Urinary bladder (tissue), 4 donors: ENCODE results near the gene PEX26. TPM values are rescaled to one million over a fixed set of nuclear protein-coding genes. Genes with fewer than 3 reads are reported as not detected.
A peak's percentile ranks its signal among the peaks of the same experiment; 100 is the strongest.
"Not testable (repeated sequence)": the region's sequence is repeated elsewhere in the genome, so short reads cannot be mapped to it uniquely, and the experiment has no call there.

Experiments used
- DNase-seq: peaks from one replicate; pipeline ENCODE4 v3.0.0-alpha.2; 2015; ENCODE audit errors: extremely low spot score
- H3K27ac ChIP-seq: one replicate; pipeline ENCODE4 v1.5.1; 2013; ENCODE audit warnings: low read depth, mild to moderate bottlenecking, moderate library complexity
- H3K36me3 ChIP-seq: one replicate; pipeline ENCODE4 v1.6.1; 2013; ENCODE audit warnings: mild to moderate bottlenecking, moderate library complexity; ENCODE audit not compliant: insufficient read depth
- H3K4me1 ChIP-seq: one replicate; pipeline ENCODE4 v1.6.1; 2013; ENCODE audit warnings: mild to moderate bottlenecking, moderate library complexity; ENCODE audit not compliant: insufficient read depth
- H3K4me3 ChIP-seq: one replicate; pipeline ENCODE4 v1.5.1; 2013; ENCODE audit warnings: low read depth, low read length
- WGBS: extraction: QIAGEN DNeasy Blood & Tissue Kit; methylation state at CpG from one replicate; pipeline ENCODE4 v1.1.7; 2013; 5-methylcytosine and 5-hydroxymethylcytosine counted together
- polyA plus RNA-seq: library from polyadenylated mRNA; stranded (reverse); fragments of 200-250 nt; gene quantifications from one replicate; pipeline ENCODE4 v1.2.3, GENCODE V29; 2013
- total RNA-seq: library from RNA; depleted of rRNA; stranded (reverse); fragments of >200 nt; gene quantifications from one replicate; pipeline ENCODE4 v1.2.3, GENCODE V29; 2014
- donor health status: healthy with polysubstance abuse.
- donor health status: healthy.

PEX26 gene
- total and polyA plus RNA-seq, 2 donors: 11.9 to 17.5 TPM

DNA sequence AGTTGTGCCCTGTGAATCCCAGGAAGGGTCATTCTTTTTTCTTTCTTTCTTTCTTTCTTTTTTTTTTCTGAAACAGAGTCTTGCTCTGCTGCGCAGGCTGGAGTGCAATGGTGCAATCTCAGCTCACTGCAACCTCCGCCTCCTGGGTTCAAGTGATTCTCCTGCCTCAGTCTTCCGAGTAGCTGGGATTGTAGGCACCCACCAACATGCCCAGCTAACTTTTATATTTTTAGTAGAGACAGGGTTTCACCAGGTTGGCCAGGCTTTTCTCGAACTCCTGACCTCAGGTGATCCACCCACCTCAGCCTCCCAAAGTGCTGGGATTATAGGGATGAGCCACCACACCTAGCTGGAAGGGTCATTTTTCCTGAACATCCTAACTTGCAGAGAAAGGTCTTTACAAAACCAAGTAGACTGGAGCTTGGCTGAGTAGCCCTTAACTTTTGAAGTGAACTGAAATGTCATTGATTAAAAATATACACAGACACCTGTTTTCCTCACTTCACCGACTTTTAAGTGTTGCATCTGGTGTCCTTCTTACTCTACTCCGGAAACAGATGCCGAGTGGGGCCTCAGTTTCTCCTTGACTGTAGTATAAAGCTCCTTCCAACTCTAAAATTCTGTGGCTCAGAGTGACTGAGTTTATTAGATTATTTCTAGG lies 6.4 kb upstream of the PEX26 start:
- WGBS: 88% methylated on average over 7 of the region's 7 CpGs
- not testable (repeated sequence) for H3K36me3 ChIP-seq, H3K27ac ChIP-seq, H3K4me3 ChIP-seq, DNase-seq, H3K4me1 ChIP-seq

- Histone ChIP-seq H3K4me1 (no peaks in the 10 kb centered on the region), H3K36me3 (no peaks in the 10 kb centered on the region), H3K4me3 (no peak overlapping the region), H3K27ac (no peak overlapping the region)
- DNase-seq: no peak
- 90% methylated on average over 1 of the region's 1 CpG for WGBS
These were observed 5.9 kb upstream of the PEX26 start for GRCh38 chr22:18071968-18072310.

- no peaks in the 10 kb centered on the region for H3K4me1 ChIP-seq
- H3K4me3 ChIP-seq: no peak overlapping the region
- WGBS: 84% methylated on average over 2 of the region's 2 CpGs
- DNase-seq: no peak
- H3K27ac ChIP-seq: no peak overlapping the region
- no peaks in the 10 kb centered on the region for H3K36me3 ChIP-seq
These were observed 4.3 kb upstream of the PEX26 start for GRCh38 chr22:18073467-18073866.

DNA sequence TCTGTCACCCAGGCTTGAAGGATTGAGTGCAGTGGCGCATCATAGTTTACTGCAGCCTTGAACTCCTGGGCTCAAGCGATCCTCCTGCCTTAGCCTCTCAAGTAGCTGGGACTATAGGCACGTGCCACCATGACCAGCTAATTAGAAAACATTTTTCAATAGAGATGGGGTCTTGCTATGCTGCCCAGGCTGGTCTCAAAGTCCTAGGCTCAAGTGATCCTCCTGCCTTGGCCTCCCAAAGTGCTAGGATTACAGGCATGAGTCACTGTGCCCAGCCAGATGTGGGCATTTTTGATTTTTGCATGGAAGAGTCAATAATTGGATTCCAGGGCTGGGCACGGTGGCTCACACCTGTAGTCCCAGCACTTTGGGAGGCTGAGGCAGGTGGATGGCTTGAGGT lies 3.9 kb upstream of the PEX26 start:
- 89% methylated on average over 4 of the region's 4 CpGs for WGBS

DNA sequence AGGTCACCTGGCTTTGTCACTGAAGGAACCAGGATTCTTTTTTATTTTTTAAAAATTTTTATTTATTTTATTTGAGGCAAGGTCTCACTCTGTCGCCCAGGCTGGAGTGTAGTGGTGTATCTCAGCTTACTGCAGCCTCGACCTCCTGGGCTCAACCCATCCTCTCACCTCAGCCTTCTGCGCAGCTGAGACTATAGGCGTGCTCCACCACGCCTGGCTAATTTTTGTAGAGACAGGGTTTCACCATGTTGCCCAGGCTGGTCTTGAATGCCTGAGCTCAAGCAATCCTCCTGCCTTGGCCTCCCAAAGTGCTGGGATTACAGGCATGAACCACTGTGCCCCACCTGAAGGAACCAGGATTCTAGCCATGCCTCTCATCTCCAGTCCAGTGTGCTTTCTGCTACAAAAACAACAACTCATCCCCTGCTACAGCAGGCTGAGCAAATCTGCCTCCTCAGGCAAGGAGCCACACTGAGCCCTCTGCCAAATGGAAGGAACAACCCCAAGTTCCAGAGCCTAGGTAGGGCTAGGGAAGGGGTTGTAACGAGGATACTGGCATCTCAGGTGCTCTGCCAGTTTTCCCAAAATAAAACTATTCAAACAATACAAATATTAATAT lies 2.6 kb upstream of the PEX26 start:
- Histone ChIP-seq H3K4me3 (no peak overlapping the region), H3K27ac (no peak overlapping the region), H3K36me3 (no peaks in the 10 kb centered on the region), H3K4me1 (no peaks in the 10 kb centered on the region)
- WGBS: 88% methylated on average over 6 of the region's 6 CpGs
- no peak for DNase-seq

More for the DNA sequence above, 3.9 kb upstream of the PEX26 start:
- H3K36me3 ChIP-seq, H3K4me3 ChIP-seq, H3K27ac ChIP-seq, H3K4me1 ChIP-seq, DNase-seq: not testable (repeated sequence)

DNA sequence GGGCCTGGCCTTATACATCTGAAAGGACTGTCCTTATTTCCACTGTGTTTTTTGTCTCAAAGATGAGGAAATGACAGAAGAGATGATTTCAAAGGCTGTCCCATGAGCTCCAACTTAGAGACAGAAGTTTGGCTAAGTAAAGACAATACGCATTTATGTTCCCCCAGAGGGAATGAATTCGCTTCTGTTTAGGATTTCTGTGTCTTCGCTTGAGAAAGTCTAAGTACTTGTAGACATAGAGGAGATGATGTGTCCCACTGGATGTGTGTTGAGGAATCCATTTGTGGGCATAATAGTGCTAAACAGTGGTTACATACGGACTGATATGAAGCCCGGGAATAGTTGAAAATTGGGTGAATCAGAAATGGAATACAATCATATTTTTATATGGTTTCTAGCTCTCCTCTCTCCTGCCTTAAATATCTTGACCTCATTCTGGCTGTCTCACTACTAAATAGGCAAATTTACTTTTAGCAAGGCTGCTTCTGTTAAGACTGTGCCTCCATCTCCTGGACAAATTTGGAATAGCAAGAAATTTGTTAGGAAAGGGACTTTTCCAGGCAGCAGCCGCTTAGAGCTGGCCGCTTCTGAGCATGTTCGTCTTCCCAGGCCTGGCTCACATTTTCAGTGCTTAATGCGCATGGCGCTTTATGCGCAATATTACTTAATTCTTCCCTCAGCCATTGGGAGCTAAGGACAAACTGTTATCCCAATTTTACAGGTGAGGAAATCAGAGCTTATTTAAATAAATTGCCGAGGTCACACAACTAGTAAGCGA lies 1.9 kb upstream of the PEX26 start:
- 29% methylated on average over 13 of the region's 13 CpGs for WGBS

GRCh38 chr22:18077087-18077638 lies 627 bp upstream of the PEX26 start:
- Histone ChIP-seq H3K27ac (no peak overlapping the region), H3K4me1 (no peaks in the 10 kb centered on the region), H3K36me3 (peaks cover 2% of the 10 kb centered on the region), H3K4me3 (peak overlapping the region; percentile 91)
- DNase-seq: no peak
- WGBS: 5% methylated on average over 10 of the region's 10 CpGs

More for the DNA sequence above, 1.9 kb upstream of the PEX26 start:
- no peaks in the 10 kb centered on the region for H3K36me3 ChIP-seq
- H3K4me3 ChIP-seq: no peak overlapping the region
- peak; percentile 90 for DNase-seq
- H3K27ac ChIP-seq: no peak overlapping the region
- H3K4me1 ChIP-seq: no peaks in the 10 kb centered on the region

- Histone ChIP-seq H3K4me3 (peak overlapping the region; percentile 91), H3K36me3 (peaks cover 2% of the 10 kb centered on the region), H3K4me1 (no peaks in the 10 kb centered on the region), H3K27ac (peak overlapping the region; percentile 25)
- DNase-seq: no peak
- 9% methylated on average over 45 of the region's 45 CpGs for WGBS
These were observed 695 bp downstream of the PEX26 start for GRCh38 chr22:18078329-18079041.

DNA sequence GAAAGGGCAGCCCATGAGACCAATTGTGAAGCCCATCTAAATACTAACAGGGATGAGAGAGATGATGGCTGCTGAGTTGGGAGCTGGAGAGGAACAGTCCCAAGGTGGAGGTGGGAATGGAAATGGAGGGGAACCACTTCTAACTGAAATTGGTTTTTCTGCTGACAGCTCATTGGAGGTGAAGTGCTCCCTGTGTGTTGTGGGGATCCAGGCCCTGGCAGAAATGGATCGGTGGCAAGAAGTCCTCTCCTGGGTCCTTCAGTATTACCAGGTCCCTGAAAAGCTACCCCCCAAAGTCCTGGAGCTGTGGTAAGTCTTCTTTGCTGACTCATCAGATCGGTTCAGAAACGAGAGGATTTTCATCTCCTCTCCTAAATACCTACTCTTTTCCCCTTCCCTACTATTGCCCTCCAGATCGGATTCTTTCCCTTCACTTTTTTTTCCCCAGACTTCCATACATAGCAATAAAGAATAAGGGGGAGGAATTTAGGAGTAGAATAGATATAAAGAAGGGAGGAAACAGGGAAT lies 2.0 kb downstream of the PEX26 start:
- no peak for DNase-seq
- WGBS: 75% methylated on average over 4 of the region's 4 CpGs
- H3K36me3 ChIP-seq: peaks cover 2% of the 10 kb centered on the region
- no peak overlapping the region for H3K27ac ChIP-seq
- H3K4me1 ChIP-seq: no peaks in the 10 kb centered on the region
- no peak overlapping the region for H3K4me3 ChIP-seq

DNA sequence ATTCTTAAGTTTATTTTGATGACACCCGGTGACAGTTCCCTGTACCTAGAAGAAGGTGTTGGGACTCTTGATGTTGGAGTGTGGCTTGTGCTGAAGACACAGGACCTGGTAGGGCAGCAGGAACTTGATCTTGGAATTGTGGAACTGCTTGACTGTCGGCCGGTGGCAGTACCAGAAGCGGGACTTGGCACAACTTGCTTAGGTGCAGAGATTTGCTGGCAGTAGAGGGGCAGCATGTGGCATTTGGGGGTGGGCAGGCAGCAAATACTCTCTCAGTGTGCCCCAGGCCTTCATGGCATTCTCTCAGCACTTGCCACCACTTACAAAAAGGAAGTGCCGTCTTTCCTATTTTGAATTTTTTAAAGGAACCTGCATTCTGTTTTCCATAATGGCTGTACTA lies 3.6 kb downstream of the PEX26 start:
- Histone ChIP-seq H3K36me3 (peaks cover 2% of the 10 kb centered on the region), H3K4me1 (no peaks in the 10 kb centered on the region), H3K27ac (no peak overlapping the region), H3K4me3 (no peak overlapping the region)
- 94% methylated on average over 5 of the region's 5 CpGs for WGBS
- DNase-seq: no peak

- Histone ChIP-seq H3K4me1 (no peaks in the 10 kb centered on the region), H3K36me3 (peaks cover 2% of the 10 kb centered on the region), H3K4me3 (no peak overlapping the region), H3K27ac (no peak overlapping the region)
- 67% methylated on average over 2 of the region's 2 CpGs for WGBS
- DNase-seq: no peak
These were observed 4.7 kb downstream of the PEX26 start for GRCh38 chr22:18082467-18082866.

DNA sequence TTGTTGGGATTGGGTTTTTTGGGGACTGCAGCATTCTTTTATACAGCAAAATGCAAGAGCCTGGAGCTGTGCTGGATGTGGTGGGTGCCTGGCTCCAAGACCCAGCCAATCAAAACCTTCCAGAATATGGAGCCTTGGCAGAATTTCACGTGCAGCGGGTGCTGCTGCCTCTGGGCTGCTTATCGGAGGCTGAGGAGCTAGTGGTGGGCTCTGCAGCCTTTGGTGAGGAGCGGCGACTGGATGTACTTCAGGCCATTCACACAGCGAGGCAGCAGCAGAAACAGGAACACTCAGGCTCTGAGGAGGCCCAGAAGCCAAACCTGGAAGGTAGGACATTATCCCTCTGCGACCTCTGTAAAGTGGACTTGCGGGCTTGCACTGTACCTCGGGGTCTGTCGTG lies 5.6 kb downstream of the PEX26 start:
- no peak for DNase-seq
- H3K4me1 ChIP-seq: no peaks in the 10 kb centered on the region
- no peak overlapping the region for H3K27ac ChIP-seq
- peaks cover 2% of the 10 kb centered on the region for H3K36me3 ChIP-seq
- 95% methylated on average over 10 of the region's 10 CpGs for WGBS
- no peak overlapping the region for H3K4me3 ChIP-seq

DNA sequence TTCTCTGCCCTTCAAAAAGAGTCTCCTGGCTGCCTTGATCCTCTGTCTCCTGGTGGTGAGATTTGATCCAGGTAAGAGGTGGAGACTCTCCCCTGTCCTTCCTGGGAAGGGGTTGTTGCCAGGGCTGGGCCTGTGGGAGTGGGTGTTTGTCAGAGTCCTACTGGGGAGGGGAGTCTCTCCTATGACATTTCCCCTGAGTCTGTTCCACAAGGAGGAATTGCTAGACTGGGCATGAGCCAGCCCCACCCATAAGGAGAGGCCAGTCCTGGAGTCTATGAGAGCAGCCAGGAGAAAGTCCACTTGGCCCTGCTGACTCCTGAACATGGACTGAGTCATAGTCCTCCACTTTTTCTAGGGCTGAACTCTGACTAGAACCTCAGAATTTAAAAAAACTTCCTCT lies 7.4 kb downstream of the PEX26 start:
- no peak overlapping the region for H3K27ac ChIP-seq
- H3K4me3 ChIP-seq: no peak overlapping the region
- DNase-seq: no peak
- H3K36me3 ChIP-seq: peaks cover 7% of the 10 kb centered on the region
- no peaks in the 10 kb centered on the region for H3K4me1 ChIP-seq
